ENCODE measurements around the gene OR5B21. TPM values are rescaled to one million over a fixed set of nuclear protein-coding genes. Genes with fewer than 3 reads are reported as not detected.
A peak's percentile ranks its signal among the peaks of the same experiment; 100 is the strongest.

OR5B21 gene
- polyA plus RNA-seq, 2 of the 4 experiments (the other 2 are of a cell fraction) = not detected

DNA sequence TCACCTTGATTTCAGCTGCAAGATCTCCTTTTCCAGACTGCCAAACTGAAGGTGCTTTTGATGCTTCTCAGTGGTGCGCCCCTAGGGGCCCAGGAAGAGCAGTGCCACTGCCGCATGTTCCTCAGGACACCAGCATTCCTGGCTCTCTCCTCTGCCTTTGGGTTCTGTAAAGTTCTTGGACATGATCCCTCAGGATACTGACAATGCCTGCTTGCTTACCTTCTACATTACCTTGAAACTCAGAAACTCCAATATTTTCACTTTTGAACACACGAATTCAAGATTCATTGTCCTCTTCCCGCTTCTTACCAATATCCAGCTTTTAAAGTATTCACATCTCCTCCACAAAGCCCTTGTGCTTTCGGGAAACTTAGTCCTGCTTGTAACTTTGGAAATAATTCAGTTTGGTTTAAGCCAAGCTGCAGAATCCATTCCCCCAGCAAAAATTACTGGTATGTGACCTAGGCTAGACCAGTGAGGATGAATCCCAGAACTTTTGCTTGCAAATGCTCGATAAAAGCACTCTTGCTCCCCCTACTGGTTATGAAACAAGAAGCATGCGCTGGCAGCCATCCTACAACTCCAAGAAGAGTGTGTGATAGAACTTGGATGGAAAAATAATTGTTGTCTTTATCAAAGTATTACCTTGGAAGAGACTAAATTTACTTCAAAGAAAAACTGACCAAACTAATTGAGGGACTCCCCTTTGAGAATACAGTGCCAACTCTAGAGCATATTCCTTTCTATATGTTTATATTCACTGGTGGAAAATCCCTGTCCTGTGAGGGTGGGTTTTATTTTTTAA, 16.5 kb upstream of the OR5B21 start (continued):
- TF ChIP-seq, protein P1, sequence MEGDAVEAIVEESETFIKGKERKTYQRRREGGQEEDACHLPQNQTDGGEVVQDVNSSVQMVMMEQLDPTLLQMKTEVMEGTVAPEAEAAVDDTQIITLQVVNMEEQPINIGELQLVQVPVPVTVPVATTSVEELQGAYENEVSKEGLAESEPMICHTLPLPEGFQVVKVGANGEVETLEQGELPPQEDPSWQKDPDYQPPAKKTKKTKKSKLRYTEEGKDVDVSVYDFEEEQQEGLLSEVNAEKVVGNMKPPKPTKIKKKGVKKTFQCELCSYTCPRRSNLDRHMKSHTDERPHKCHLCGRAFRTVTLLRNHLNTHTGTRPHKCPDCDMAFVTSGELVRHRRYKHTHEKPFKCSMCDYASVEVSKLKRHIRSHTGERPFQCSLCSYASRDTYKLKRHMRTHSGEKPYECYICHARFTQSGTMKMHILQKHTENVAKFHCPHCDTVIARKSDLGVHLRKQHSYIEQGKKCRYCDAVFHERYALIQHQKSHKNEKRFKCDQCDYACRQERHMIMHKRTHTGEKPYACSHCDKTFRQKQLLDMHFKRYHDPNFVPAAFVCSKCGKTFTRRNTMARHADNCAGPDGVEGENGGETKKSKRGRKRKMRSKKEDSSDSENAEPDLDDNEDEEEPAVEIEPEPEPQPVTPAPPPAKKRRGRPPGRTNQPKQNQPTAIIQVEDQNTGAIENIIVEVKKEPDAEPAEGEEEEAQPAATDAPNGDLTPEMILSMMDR (IDR thresholded peaks at IDR 0.05) = peak; percentile 77

DNA sequence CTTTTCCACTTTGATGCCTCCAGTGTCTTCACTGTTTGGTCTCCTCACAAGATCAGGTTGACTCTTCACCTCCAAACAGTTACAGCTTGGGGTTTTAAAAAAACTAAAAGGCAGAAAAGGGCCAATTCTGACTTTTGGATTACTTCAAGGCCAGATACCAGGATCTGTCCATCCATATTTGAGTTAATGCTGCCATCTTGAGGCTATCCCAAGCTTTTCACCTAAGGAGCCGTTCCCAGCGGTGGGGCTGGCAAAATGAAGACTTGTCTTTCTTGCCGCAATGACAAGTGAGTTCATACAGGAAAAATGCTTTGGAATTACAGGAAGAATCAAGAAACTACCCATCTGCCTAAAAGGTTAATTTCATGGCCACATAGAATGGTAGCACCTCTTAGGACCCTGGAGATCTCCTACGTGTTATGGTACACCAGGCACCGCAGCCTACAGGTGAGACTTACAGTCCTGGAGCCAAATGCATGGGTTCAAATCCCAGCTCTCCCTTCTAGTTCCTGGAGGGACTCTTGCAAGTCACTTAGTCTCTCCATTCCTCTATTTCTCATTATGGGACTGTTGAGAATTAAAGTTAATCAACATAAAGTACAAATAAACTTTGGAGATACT, 6.0 kb upstream of the OR5B21 start:
- Histone ChIP-seq H3K9me3 (no peaks in the 10 kb centered on the region), H3K27ac (no peak overlapping the region), H3K4me1 (no peaks in the 10 kb centered on the region), H3K4me2 (no peak overlapping the region), H3K4me3 (no peak overlapping the region)
- WGBS (ENCODE audit: missing lambda C conversion rate) = 17% methylated on average over 5 of the region's 5 CpGs
- CTCF ChIA-PET = interaction anchor here (0.7 to 3.9 kb wide), 18 partner anchors 10 to 1171 kb away, joined by 3 to 31 read pairs (median 4); partner anchors contain the start of gene BTBD18
- POLR2A ChIA-PET = no interaction called here
- TF ChIP-seq, protein P1 (IDR thresholded peaks at IDR 0.05) = peak; percentile 78
- TF ChIP-seq RAD21 (conservative IDR thresholded peaks at IDR 0.05 in 1 of 2, IDR thresholded peaks at IDR 0.05 in 1 of 2) (peak; percentile 83 to 86), NPAS2 (CRISPR knock-in tag; IDR thresholded peaks at IDR 0.05; ENCODE audit: borderline replicate concordance) (no peak), SMC3 (IDR thresholded peaks at IDR 0.05) (peak; percentile 57)
- TF ChIP-seq, protein P2, sequence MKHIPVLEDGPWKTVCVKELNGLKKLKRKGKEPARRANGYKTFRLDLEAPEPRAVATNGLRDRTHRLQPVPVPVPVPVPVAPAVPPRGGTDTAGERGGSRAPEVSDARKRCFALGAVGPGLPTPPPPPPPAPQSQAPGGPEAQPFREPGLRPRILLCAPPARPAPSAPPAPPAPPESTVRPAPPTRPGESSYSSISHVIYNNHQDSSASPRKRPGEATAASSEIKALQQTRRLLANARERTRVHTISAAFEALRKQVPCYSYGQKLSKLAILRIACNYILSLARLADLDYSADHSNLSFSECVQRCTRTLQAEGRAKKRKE (CRISPR knock-in tag; IDR thresholded peaks at IDR 0.05; ENCODE audit: low read depth) = no peak
- DNase-seq (ENCODE audit: low read depth in 1 of 2, low spot score in 1 of 2) (peak; percentile 33 to 75), ATAC-seq (peak; percentile 95 to 98), FAIRE-seq (peak; percentile 68)

DNA sequence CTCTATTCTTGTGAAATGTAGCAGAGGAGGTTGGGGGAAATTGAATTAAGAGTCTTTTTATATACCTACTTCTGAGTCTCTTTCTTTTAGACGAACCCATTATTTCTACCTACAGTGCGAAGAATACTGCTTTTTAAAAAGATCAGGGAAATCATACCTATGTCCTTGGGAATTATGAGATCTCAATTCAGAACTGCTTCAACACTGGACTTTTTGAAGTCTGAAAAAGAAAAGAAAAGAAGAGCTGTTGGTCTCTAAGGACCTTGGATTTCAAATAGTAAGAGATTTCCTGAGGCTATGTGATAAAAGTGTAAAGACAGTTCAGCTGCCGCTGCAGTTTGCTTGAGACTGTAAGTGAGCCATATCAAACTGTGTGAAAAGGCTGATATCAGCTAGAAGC, 3.7 kb upstream of the OR5B21 start:
- CTCF ChIA-PET = interaction anchor here (0.8 to 3.9 kb wide), 8 partner anchors 13 to 1153 kb away, joined by 3 to 31 read pairs (median 4); partner anchors contain the start of gene BTBD18
- ATAC-seq = no peak

More for the DNA sequence above, 3.7 kb upstream of the OR5B21 start:
- no peak for FAIRE-seq
- no peaks in the 10 kb centered on the region for H3K9me3 ChIP-seq
- no peak for DNase-seq (ENCODE audit: low read depth in 1 of 2, low spot score in 1 of 2)
- POLR2A ChIA-PET = no interaction called here
- TF ChIP-seq CHD2 (IDR thresholded peaks at IDR 0.05; ENCODE audit: low read length, partially characterized antibody) (no peak), RAD21 (conservative IDR thresholded peaks at IDR 0.05 in 1 of 2, IDR thresholded peaks at IDR 0.05 in 1 of 2) (no peak), FOSL2 (IDR thresholded peaks at IDR 0.05) (no peak), FOSL2 (CRISPR knock-in tag; IDR thresholded peaks at IDR 0.05) (no peak), RNF2 (IDR thresholded peaks at IDR 0.05; ENCODE audit: borderline replicate concordance, low read depth) (no peak), POLR2A (IDR thresholded peaks at IDR 0.05; ENCODE audit: low read length) (no peak), GATA3 (IDR thresholded peaks at IDR 0.05; ENCODE audit: borderline replicate concordance) (no peak), CHD4 (IDR thresholded peaks at IDR 0.05; ENCODE audit: borderline replicate concordance) (no peak), BHLHE40 (IDR thresholded peaks at IDR 0.05; ENCODE audit: low read depth, low read length) (no peak)
- TF ChIP-seq, protein P3, sequence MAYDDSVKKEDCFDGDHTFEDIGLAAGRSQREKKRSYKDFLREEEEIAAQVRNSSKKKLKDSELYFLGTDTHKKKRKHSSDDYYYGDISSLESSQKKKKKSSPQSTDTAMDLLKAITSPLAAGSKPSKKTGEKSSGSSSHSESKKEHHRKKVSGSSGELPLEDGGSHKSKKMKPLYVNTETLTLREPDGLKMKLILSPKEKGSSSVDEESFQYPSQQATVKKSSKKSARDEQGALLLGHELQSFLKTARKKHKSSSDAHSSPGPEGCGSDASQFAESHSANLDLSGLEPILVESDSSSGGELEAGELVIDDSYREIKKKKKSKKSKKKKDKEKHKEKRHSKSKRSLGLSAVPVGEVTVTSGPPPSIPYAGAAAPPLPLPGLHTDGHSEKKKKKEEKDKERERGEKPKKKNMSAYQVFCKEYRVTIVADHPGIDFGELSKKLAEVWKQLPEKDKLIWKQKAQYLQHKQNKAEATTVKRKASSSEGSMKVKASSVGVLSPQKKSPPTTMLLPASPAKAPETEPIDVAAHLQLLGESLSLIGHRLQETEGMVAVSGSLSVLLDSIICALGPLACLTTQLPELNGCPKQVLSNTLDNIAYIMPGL (CRISPR knock-in tag; IDR thresholded peaks at IDR 0.05; ENCODE audit: borderline replicate concordance) = no peak
- no peak overlapping the region for H3K27ac ChIP-seq
- H3K4me2 ChIP-seq = no peak overlapping the region
- 50% methylated on average over 3 of the region's 3 CpGs for WGBS (ENCODE audit: missing lambda C conversion rate)
- H3K4me1 ChIP-seq = no peaks in the 10 kb centered on the region
- no peak overlapping the region for H3K4me3 ChIP-seq
